Liver (tissue), 3 donors: Measurements from ENCODE around the gene NAT14.

ENCODE experiments used
- EGR1 ChIP-seq, 2 donors: IDR thresholded peaks; 2 replicates each; pipeline ENCODE4 v1.6.1; 2016 to 2018; ENCODE audit warnings: antibody characterized with exemption in 2 of 2, low read depth in 2 of 2
- FOXA1 ChIP-seq: IDR thresholded peaks from 2 replicates; pipeline ENCODE4 v1.6.1; 2016; ENCODE audit warnings: antibody characterized with exemption
- JUND ChIP-seq, 2 donors: IDR thresholded peaks; 2 replicates each; pipeline ENCODE4 v1.6.1; 2016; ENCODE audit warnings: antibody characterized with exemption in 2 of 2
- RAD21 ChIP-seq, 2 donors: IDR thresholded peaks; 2 replicates each; pipeline ENCODE4 v1.6.1; 2016; ENCODE audit warnings: antibody characterized with exemption in 2 of 2, mild to moderate bottlenecking in 2 of 2
- RXRA ChIP-seq, 2 donors: IDR thresholded peaks; 2 replicates each; pipeline ENCODE4 v1.6.1; 2017 to 2018; ENCODE audit warnings: antibody characterized with exemption in 2 of 2, mild to moderate bottlenecking in 1 of 2
- TAF1 ChIP-seq: conservative IDR thresholded peaks from 2 replicates; pipeline ENCODE4 v1.6.1; 2016; ENCODE audit warnings: antibody characterized with exemption, mild to moderate bottlenecking
- YY1 ChIP-seq: IDR thresholded peaks from 2 replicates; pipeline ENCODE4 v1.6.1; 2016; ENCODE audit warnings: antibody characterized with exemption, mild to moderate bottlenecking
- ZBTB33 ChIP-seq: IDR thresholded peaks from 2 replicates; pipeline ENCODE4 v1.6.1; 2016; ENCODE audit warnings: antibody characterized with exemption
- TF ChIP-seq, protein P1 (sequence below): fragments of 150-350 bp; IDR thresholded peaks from 2 replicates; pipeline ENCODE4 v1.5.1; 2017; ENCODE audit warnings: improper control_type of control experiment, low read depth, low read length; ENCODE audit not compliant: missing input control
- TF ChIP-seq, protein P2 (sequence below): IDR thresholded peaks from 2 replicates; pipeline ENCODE4 v1.6.1; 2016; ENCODE audit warnings: antibody characterized with exemption, mild to moderate bottlenecking
- TF ChIP-seq, protein P3 (sequence below): IDR thresholded peaks from 2 replicates; pipeline ENCODE4 v1.6.1; 2016; ENCODE audit warnings: antibody characterized with exemption
- donor health status: healthy.
- donor health status: healthy.

DNA sequence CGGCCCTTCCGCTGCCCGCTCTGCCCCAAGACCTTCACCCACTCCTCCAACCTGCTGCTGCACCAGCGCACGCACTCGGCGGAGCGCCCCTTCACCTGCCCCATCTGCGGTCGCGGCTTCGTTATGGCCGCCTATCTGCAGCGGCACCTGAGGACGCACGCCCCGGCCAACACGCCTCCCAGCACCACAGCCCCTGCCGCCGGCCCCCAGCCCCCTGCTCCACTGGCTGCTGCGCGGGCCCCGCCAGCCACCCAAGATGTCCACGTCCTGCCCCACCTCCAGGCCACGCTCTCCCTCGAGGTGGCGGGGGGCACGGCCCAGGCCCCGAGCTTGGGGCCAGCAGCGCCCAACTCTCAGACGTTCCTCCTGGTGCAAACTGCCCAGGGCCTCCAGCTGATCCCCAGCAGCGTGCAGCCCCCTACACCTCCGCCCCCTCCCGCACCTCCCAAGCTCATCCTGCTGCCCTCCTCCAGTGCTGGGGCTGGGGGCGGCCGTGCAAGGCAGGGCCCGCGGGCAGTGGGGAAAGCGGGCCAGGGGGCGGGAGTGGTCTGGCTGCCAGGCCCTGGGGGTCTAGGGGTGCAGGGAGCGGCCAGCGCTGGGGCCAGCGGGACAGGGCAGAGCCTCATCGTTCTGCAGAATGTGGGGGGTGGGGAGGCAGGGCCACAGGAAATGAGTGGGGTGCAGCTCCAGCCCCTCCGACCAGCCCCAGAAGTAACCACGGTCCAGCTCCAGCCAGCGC, 1.9 kb upstream of the NAT14 start:
- TF ChIP-seq, protein P1, sequence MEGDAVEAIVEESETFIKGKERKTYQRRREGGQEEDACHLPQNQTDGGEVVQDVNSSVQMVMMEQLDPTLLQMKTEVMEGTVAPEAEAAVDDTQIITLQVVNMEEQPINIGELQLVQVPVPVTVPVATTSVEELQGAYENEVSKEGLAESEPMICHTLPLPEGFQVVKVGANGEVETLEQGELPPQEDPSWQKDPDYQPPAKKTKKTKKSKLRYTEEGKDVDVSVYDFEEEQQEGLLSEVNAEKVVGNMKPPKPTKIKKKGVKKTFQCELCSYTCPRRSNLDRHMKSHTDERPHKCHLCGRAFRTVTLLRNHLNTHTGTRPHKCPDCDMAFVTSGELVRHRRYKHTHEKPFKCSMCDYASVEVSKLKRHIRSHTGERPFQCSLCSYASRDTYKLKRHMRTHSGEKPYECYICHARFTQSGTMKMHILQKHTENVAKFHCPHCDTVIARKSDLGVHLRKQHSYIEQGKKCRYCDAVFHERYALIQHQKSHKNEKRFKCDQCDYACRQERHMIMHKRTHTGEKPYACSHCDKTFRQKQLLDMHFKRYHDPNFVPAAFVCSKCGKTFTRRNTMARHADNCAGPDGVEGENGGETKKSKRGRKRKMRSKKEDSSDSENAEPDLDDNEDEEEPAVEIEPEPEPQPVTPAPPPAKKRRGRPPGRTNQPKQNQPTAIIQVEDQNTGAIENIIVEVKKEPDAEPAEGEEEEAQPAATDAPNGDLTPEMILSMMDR = no peak
- TF ChIP-seq TAF1 (no peak), ZBTB33 (no peak), JUND (IDR thresholded peaks at IDR 0.05) (no peak), FOXA1 (no peak), EGR1 (IDR thresholded peaks at IDR 0.05; ENCODE audit: low read depth in 2 of 2) (no peak), RAD21 (IDR thresholded peaks at IDR 0.05) (no peak), RXRA (IDR thresholded peaks at IDR 0.05) (no peak), YY1 (no peak)
- TF ChIP-seq, protein P2, sequence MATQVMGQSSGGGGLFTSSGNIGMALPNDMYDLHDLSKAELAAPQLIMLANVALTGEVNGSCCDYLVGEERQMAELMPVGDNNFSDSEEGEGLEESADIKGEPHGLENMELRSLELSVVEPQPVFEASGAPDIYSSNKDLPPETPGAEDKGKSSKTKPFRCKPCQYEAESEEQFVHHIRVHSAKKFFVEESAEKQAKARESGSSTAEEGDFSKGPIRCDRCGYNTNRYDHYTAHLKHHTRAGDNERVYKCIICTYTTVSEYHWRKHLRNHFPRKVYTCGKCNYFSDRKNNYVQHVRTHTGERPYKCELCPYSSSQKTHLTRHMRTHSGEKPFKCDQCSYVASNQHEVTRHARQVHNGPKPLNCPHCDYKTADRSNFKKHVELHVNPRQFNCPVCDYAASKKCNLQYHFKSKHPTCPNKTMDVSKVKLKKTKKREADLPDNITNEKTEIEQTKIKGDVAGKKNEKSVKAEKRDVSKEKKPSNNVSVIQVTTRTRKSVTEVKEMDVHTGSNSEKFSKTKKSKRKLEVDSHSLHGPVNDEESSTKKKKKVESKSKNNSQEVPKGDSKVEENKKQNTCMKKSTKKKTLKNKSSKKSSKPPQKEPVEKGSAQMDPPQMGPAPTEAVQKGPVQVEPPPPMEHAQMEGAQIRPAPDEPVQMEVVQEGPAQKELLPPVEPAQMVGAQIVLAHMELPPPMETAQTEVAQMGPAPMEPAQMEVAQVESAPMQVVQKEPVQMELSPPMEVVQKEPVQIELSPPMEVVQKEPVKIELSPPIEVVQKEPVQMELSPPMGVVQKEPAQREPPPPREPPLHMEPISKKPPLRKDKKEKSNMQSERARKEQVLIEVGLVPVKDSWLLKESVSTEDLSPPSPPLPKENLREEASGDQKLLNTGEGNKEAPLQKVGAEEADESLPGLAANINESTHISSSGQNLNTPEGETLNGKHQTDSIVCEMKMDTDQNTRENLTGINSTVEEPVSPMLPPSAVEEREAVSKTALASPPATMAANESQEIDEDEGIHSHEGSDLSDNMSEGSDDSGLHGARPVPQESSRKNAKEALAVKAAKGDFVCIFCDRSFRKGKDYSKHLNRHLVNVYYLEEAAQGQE = no peak
- TF ChIP-seq, protein P3, sequence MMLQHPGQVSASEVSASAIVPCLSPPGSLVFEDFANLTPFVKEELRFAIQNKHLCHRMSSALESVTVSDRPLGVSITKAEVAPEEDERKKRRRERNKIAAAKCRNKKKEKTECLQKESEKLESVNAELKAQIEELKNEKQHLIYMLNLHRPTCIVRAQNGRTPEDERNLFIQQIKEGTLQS = no peak
